Measurements from ENCODE around the gene HEMK1.

The HEMK1 gene

GRCh38 chr3:50616003-50616769 is 46.9 kb downstream of the HEMK1 start:
- no peaks in the 10 kb centered on the region for H3K27me3 ChIP-seq
- peak; percentile 96 for TF ChIP-seq CTCF (IDR thresholded peaks at IDR 0.05; ENCODE audit: low read depth, low read length)
- peak overlapping the region; percentile 56 for H3K4me3 ChIP-seq (ENCODE audit: low read depth, low read length)
- no peaks in the 10 kb centered on the region for H3K36me3 ChIP-seq
- H3K4me1 ChIP-seq, result no peaks in the 10 kb centered on the region
- DNase-seq, result peak; percentile 79
- no peaks in the 10 kb centered on the region for H3K9me3 ChIP-seq

GRCh38 chr3:50616770-50617095 is 47.4 kb downstream of the HEMK1 start:
- TF ChIP-seq CTCF (IDR thresholded peaks at IDR 0.05; ENCODE audit: low read depth, low read length), result no peak
- Histone ChIP-seq H3K4me3 (ENCODE audit: low read depth, low read length) (peak overlapping the region; percentile 56), H3K4me1 (no peaks in the 10 kb centered on the region), H3K36me3 (no peaks in the 10 kb centered on the region), H3K9me3 (no peaks in the 10 kb centered on the region), H3K27me3 (no peaks in the 10 kb centered on the region)
- DNase-seq, result peak; percentile 81

GRCh38 chr3:50617096-50617791 is 47.9 kb downstream of the HEMK1 start, which contains the start of gene MAPKAPK3:
MAPKAPK3 (plus strand) TSS chr3:50617151; CDS start chr3:50617566, 415 bp downstream.
- TF ChIP-seq CTCF (IDR thresholded peaks at IDR 0.05; ENCODE audit: low read depth, low read length), result no peak
- H3K9me3 ChIP-seq, result no peaks in the 10 kb centered on the region
- no peaks in the 10 kb centered on the region for H3K4me1 ChIP-seq
- H3K36me3 ChIP-seq, result no peaks in the 10 kb centered on the region
- no peaks in the 10 kb centered on the region for H3K27me3 ChIP-seq
- H3K4me3 ChIP-seq (ENCODE audit: low read depth, low read length), result peak within 1 kb of the TSS; percentile 57
- no peak for DNase-seq

- TF ChIP-seq CTCF (IDR thresholded peaks at IDR 0.05; ENCODE audit: low read depth, low read length), result no peak
- Histone ChIP-seq H3K9me3 (no peaks in the 10 kb centered on the region), H3K4me1 (no peaks in the 10 kb centered on the region), H3K36me3 (no peaks in the 10 kb centered on the region), H3K4me3 (ENCODE audit: low read depth, low read length) (peak overlapping the region; percentile 57), H3K27me3 (no peaks in the 10 kb centered on the region)
- DNase-seq, result no peak
Observed at GRCh38 chr3:50617911-50618481, 48.7 kb downstream of the HEMK1 start.

GRCh38 chr3:50620420-50620819 is 51.1 kb downstream of the HEMK1 start:
- no peak for DNase-seq
- Histone ChIP-seq H3K9me3 (no peaks in the 10 kb centered on the region), H3K4me1 (no peaks in the 10 kb centered on the region), H3K4me3 (ENCODE audit: low read depth, low read length) (no peak overlapping the region), H3K27me3 (no peaks in the 10 kb centered on the region), H3K36me3 (no peaks in the 10 kb centered on the region)
- TF ChIP-seq CTCF (IDR thresholded peaks at IDR 0.05; ENCODE audit: low read depth, low read length), result no peak

GRCh38 chr3:50620820-50621219 is 51.5 kb downstream of the HEMK1 start:
- no peaks in the 10 kb centered on the region for H3K4me1 ChIP-seq
- no peak overlapping the region for H3K4me3 ChIP-seq (ENCODE audit: low read depth, low read length)
- H3K27me3 ChIP-seq, result no peaks in the 10 kb centered on the region
- no peak for DNase-seq
- TF ChIP-seq CTCF (IDR thresholded peaks at IDR 0.05; ENCODE audit: low read depth, low read length), result no peak
- H3K36me3 ChIP-seq, result no peaks in the 10 kb centered on the region
- no peaks in the 10 kb centered on the region for H3K9me3 ChIP-seq

All from BE2C (cell line).